Effector memory CD4-positive, alpha-beta T cell (primary cell): ENCODE data around the gene PRPH2.
"Not testable (repeated sequence)": the region's sequence is repeated elsewhere in the genome, so short reads cannot be mapped to it uniquely, and the experiment has no call there.

ENCODE experiments used
- DNase-seq, 3 donors: peaks; one replicate each; pipeline ENCODE4 v3.0.0-alpha.2; 2020
- H3K27ac ChIP-seq: 2 replicates; pipeline ENCODE4 v1.7.0; 2013; ENCODE audit warnings: mild to moderate bottlenecking, low read length, moderate library complexity; ENCODE audit not compliant: insufficient read depth, poor library complexity, severe bottlenecking
- H3K27me3 ChIP-seq: replicated peaks from 2 replicates; pipeline ENCODE4 v1.7.0; 2013; ENCODE audit warnings: mild to moderate bottlenecking, low read length; ENCODE audit not compliant: insufficient read depth, control insufficient read depth, poor library complexity, severe bottlenecking
- H3K36me3 ChIP-seq: 2 replicates; pipeline ENCODE4 v1.7.0; 2013; ENCODE audit warnings: mild to moderate bottlenecking, low read length, moderate library complexity; ENCODE audit not compliant: control insufficient read depth, insufficient read depth
- H3K4me1 ChIP-seq: 2 replicates; pipeline ENCODE4 v1.7.0; 2013; ENCODE audit warnings: low read length, mild to moderate bottlenecking; ENCODE audit not compliant: control insufficient read depth, insufficient read depth, poor library complexity, severe bottlenecking
- H3K4me3 ChIP-seq: 2 replicates; pipeline ENCODE4 v1.7.0; 2013; ENCODE audit warnings: low read length, low read depth, mild to moderate bottlenecking; ENCODE audit not compliant: insufficient read depth, poor library complexity, severe bottlenecking
- H3K9me3 ChIP-seq: 2 replicates; pipeline ENCODE4 v1.7.0; 2013; ENCODE audit warnings: mild to moderate bottlenecking, low read length, moderate library complexity; ENCODE audit not compliant: control insufficient read depth

PRPH2 gene

GRCh38 chr6:42689371-42689770 lies 33.0 kb downstream of the PRPH2 start:
- Histone ChIP-seq H3K27me3 (no peaks in the 10 kb centered on the region), H3K4me3 (no peak overlapping the region), H3K9me3 (no peaks in the 10 kb centered on the region), H3K27ac (no peak overlapping the region), H3K36me3 (peaks cover 60% of the 10 kb centered on the region), H3K4me1 (peaks cover 2% of the 10 kb centered on the region)
- DNase-seq: no peak

- Histone ChIP-seq H3K4me1 (no peaks in the 10 kb centered on the region), H3K27me3 (no peaks in the 10 kb centered on the region), H3K36me3 (peaks cover 63% of the 10 kb centered on the region), H3K27ac (no peak overlapping the region), H3K4me3 (no peak overlapping the region), H3K9me3 (no peaks in the 10 kb centered on the region)
- DNase-seq: no peak
Measured at GRCh38 chr6:42688281-42688680, 34.1 kb downstream of the PRPH2 start.

DNA sequence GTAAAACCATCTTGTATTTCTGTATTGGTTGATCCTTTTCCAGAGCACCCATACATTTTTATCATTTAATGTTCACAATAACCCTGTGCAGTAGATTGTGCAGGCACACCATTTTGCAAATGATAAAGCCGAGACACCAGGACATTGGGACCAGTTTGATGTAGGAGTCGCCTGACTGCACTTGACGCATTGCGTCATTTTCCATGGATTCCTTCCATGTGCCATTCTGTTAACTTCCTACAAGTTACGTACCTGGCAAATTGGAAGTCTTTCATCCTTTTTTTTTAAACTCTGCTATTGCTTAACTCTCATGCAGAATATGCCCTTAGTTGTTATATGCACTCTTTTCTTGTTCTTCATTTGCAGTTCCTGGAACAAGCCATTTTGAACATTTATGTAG lies 43.0 kb downstream of the PRPH2 start:
- Histone ChIP-seq H3K9me3 (no peaks in the 10 kb centered on the region), H3K4me3 (no peak overlapping the region), H3K4me1 (no peaks in the 10 kb centered on the region), H3K27ac (no peak overlapping the region), H3K36me3 (peaks cover 80% of the 10 kb centered on the region), H3K27me3 (no peaks in the 10 kb centered on the region)
- no peak for DNase-seq

DNA sequence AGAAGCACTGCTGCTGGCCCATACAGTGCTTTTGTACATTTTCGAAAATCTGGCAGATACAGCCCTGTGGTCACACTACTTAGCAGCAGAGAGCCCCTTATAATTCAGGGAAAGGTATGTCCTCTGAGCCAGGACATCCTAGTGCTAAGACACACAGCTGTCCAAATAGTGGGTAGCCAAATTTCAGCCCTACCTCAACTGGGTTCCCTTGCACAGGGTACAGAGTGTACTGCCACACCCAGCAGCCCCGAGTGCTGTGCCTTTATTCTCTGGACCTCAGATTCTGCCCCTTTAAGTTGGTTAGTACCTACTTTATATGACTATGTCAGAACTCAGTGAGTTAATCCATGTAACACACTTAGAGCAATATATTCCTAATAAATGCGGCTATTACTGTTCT lies 47.6 kb downstream of the PRPH2 start:
- H3K27ac ChIP-seq: no peak overlapping the region
- H3K4me3 ChIP-seq: no peak overlapping the region
- no peaks in the 10 kb centered on the region for H3K9me3 ChIP-seq
- no peaks in the 10 kb centered on the region for H3K27me3 ChIP-seq
- peaks cover 93% of the 10 kb centered on the region for H3K36me3 ChIP-seq
- no peak for DNase-seq
- no peaks in the 10 kb centered on the region for H3K4me1 ChIP-seq

DNA sequence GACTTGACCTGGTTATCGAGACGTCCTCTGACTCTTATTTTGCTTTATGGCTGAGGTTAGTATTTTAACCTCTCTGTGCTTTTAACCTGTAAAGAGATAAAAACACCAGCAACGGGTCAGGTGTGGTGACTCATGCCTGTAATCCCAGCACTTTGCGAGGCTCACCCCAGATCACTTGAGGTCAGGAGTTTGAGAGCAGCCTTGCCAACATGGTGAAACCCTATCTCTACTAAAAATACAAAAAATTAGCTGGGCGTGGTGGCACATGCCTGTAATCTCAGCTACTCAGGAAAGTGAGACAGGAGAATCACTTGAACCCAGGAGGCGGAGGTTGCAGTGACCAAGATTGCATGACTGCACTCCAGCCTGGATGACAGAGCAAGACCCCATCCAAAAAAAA lies 48.0 kb downstream of the PRPH2 start:
- not testable (repeated sequence) for H3K27me3 ChIP-seq, H3K9me3 ChIP-seq, H3K27ac ChIP-seq, H3K4me1 ChIP-seq, H3K4me3 ChIP-seq, DNase-seq
- H3K36me3 ChIP-seq: peaks cover 93% of the 10 kb centered on the region

DNA sequence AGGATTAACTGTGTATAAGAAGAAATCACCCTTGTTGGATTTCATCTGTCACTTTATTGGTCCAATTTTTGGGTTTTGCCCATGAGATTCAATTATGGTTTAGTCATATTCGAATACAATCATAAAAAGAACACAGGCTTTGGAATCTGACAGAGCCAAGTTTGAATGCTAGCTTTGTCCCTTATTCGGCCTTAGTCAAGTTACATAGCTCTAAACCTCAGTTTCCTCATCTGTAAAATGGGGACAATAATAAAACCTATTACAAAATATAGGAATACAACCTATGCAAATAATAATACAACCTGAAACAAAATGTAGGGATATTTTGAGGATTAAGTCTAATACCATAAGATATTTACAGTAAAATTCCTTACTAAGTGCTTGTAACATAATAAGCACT lies 57.7 kb downstream of the PRPH2 start:
- Histone ChIP-seq H3K27ac (no peak overlapping the region), H3K4me1 (no peaks in the 10 kb centered on the region), H3K36me3 (peaks cover 64% of the 10 kb centered on the region), H3K9me3 (no peaks in the 10 kb centered on the region), H3K4me3 (no peak overlapping the region), H3K27me3 (no peaks in the 10 kb centered on the region)
- DNase-seq: no peak

GRCh38 chr6:42661540-42662153 lies 60.8 kb downstream of the PRPH2 start:
- peaks cover 64% of the 10 kb centered on the region for H3K36me3 ChIP-seq

GRCh38 chr6:42659806-42660205 lies 62.6 kb downstream of the PRPH2 start:
- no peaks in the 10 kb centered on the region for H3K9me3 ChIP-seq
- H3K4me1 ChIP-seq: no peaks in the 10 kb centered on the region
- DNase-seq: no peak
- no peak overlapping the region for H3K4me3 ChIP-seq
- no peak overlapping the region for H3K27ac ChIP-seq
- no peaks in the 10 kb centered on the region for H3K27me3 ChIP-seq
- peaks cover 63% of the 10 kb centered on the region for H3K36me3 ChIP-seq

More at GRCh38 chr6:42661540-42662153, 60.8 kb downstream of the PRPH2 start:
- Histone ChIP-seq H3K9me3 (no peaks in the 10 kb centered on the region), H3K4me1 (no peaks in the 10 kb centered on the region), H3K27ac (no peak overlapping the region), H3K27me3 (no peaks in the 10 kb centered on the region), H3K4me3 (no peak overlapping the region)
- DNase-seq: peak; percentile 65 to 79 (median 71)

DNA sequence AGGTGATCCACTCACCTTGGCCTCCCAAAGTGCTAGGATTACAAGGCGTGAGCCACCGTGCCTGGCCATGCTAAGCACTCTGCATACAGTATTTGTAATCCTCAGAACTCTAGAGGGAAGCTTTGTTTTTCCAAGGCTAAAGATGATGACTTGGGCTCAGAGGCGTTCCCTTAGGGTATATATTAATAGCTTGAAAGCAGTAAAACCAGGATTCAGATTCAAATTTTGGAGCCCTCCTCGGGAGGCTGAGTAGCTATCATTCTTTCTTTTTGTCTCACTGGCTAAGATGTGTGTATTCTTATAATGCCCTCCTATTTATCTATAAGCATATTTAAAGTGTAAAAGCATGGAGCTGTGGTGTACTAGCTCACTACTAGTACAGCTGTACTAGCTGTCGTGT lies 68.5 kb downstream of the PRPH2 start:
- Histone ChIP-seq H3K27ac (peak overlapping the region; percentile 25), H3K9me3 (no peaks in the 10 kb centered on the region), H3K4me3 (no peak overlapping the region), H3K36me3 (peaks cover 55% of the 10 kb centered on the region), H3K4me1 (no peaks in the 10 kb centered on the region), H3K27me3 (no peaks in the 10 kb centered on the region)
- no peak for DNase-seq

GRCh38 chr6:42652024-42652746 lies 70.2 kb downstream of the PRPH2 start:
- DNase-seq: no peak
- H3K27ac ChIP-seq: no peak overlapping the region
- H3K9me3 ChIP-seq: no peaks in the 10 kb centered on the region
- no peaks in the 10 kb centered on the region for H3K27me3 ChIP-seq
- no peak overlapping the region for H3K4me3 ChIP-seq
- H3K4me1 ChIP-seq: no peaks in the 10 kb centered on the region
- peaks cover 53% of the 10 kb centered on the region for H3K36me3 ChIP-seq
